Neural crest cell (in vitro differentiated cells): ENCODE measurements around the gene CTNNA3. TPM values are rescaled to one million over a fixed set of nuclear protein-coding genes. Genes with fewer than 3 reads are reported as not detected.
A peak's percentile ranks its signal among the peaks of the same experiment; 100 is the strongest.
"Not testable (repeated sequence)": the region's sequence is repeated elsewhere in the genome, so short reads cannot be mapped to it uniquely, and the experiment has no call there.

Experiments
- DNase-seq: peaks from one replicate; pipeline ENCODE4 v3.0.0; 2021; ENCODE audit warnings: low read depth, mixed read lengths, low spot score
- H3K27ac Mint-ChIP-seq: one replicate; pipeline ENCODE4 v1.8.0; 2021; ENCODE audit warnings: mild to moderate bottlenecking, mixed read lengths; ENCODE audit not compliant: unreplicated experiment
- H3K27me3 Mint-ChIP-seq: 2 replicates; pipeline ENCODE4 v1.8.0; 2021; ENCODE audit warnings: low read depth, mild to moderate bottlenecking, mixed read lengths
- H3K36me3 Mint-ChIP-seq: 2 replicates; pipeline ENCODE4 v1.8.0; 2021; ENCODE audit warnings: low read depth, mild to moderate bottlenecking, mixed read lengths
- H3K4me1 Mint-ChIP-seq: 2 replicates; pipeline ENCODE4 v1.8.0; 2021; ENCODE audit warnings: mixed read lengths
- H3K4me3 Mint-ChIP-seq: one replicate; pipeline ENCODE4 v1.8.0; 2021; ENCODE audit warnings: mild to moderate bottlenecking, mixed read lengths
- H3K9me3 Mint-ChIP-seq: 2 replicates; pipeline ENCODE4 v1.8.0; 2021; ENCODE audit warnings: mixed read lengths
- CTCF ChIP-seq: fragments of 200-600 bp; sonication (generic); conservative IDR thresholded peaks from 2 replicates; pipeline ENCODE4 v1.5.0; 2021; ENCODE audit warnings: antibody characterized with exemption, mild to moderate bottlenecking
- total RNA-seq: library from RNA; stranded (reverse); gene quantifications from 2 replicates; pipeline ENCODE4 v1.2.1, GENCODE V29; 2021

CTNNA3 gene
- total RNA-seq, 1 donor from 2014 or later: 4.7 TPM

GRCh38 chr10:67438605-67439304 lies 257.2 kb downstream of the CTNNA3 start:
- H3K9me3 Mint-ChIP-seq: peaks cover 20% of the 10 kb centered on the region
- TF ChIP-seq CTCF: no peak
- no peaks in the 10 kb centered on the region for H3K4me1 Mint-ChIP-seq

GRCh38 chr10:67433276-67433675 lies 262.7 kb downstream of the CTNNA3 start:
- Mint-ChIP-seq H3K36me3 (no peaks in the 10 kb centered on the region), H3K4me3 (no peak overlapping the region), H3K4me1 (no peaks in the 10 kb centered on the region), H3K9me3 (peaks cover 12% of the 10 kb centered on the region), H3K27ac (no peak overlapping the region), H3K27me3 (no peaks in the 10 kb centered on the region)
- no peak for DNase-seq
- TF ChIP-seq CTCF: no peak

More at GRCh38 chr10:67438605-67439304, 257.2 kb downstream of the CTNNA3 start:
- Mint-ChIP-seq H3K27ac (no peak overlapping the region), H3K36me3 (peaks cover 4% of the 10 kb centered on the region), H3K4me3 (no peak overlapping the region), H3K27me3 (no peaks in the 10 kb centered on the region)
- no peak for DNase-seq

GRCh38 chr10:67402620-67403019 lies 293.4 kb downstream of the CTNNA3 start:
- DNase-seq: no peak
- H3K36me3 Mint-ChIP-seq: peaks cover 8% of the 10 kb centered on the region
- peaks cover 6% of the 10 kb centered on the region for H3K9me3 Mint-ChIP-seq
- no peaks in the 10 kb centered on the region for H3K4me1 Mint-ChIP-seq
- H3K27ac Mint-ChIP-seq: no peak overlapping the region
- no peak overlapping the region for H3K4me3 Mint-ChIP-seq
- H3K27me3 Mint-ChIP-seq: no peaks in the 10 kb centered on the region
- no peak for TF ChIP-seq CTCF

- no peak overlapping the region for H3K27ac Mint-ChIP-seq
- no peaks in the 10 kb centered on the region for H3K27me3 Mint-ChIP-seq
- no peak for DNase-seq
- peaks cover 8% of the 10 kb centered on the region for H3K36me3 Mint-ChIP-seq
- no peak overlapping the region for H3K4me3 Mint-ChIP-seq
- H3K9me3 Mint-ChIP-seq: peaks cover 6% of the 10 kb centered on the region
- TF ChIP-seq CTCF: no peak
- no peaks in the 10 kb centered on the region for H3K4me1 Mint-ChIP-seq
Measured at GRCh38 chr10:67401711-67402110, 294.3 kb downstream of the CTNNA3 start.

- DNase-seq: peak; percentile 44
- H3K36me3 Mint-ChIP-seq, H3K27me3 Mint-ChIP-seq, H3K9me3 Mint-ChIP-seq: not testable (repeated sequence)
- Mint-ChIP-seq H3K27ac (peak overlapping the region; percentile 92), H3K4me1 (peaks cover 22% of the 10 kb centered on the region), H3K4me3 (peak overlapping the region; percentile 88)
Measured at GRCh38 chr10:67386841-67387533, 309.0 kb downstream of the CTNNA3 start.

- H3K36me3 Mint-ChIP-seq: no peaks in the 10 kb centered on the region
- DNase-seq: no peak
- peak overlapping the region; percentile 88 for H3K4me3 Mint-ChIP-seq
- H3K9me3 Mint-ChIP-seq: no peaks in the 10 kb centered on the region
- no peak overlapping the region for H3K27ac Mint-ChIP-seq
- H3K27me3 Mint-ChIP-seq: no peaks in the 10 kb centered on the region
- TF ChIP-seq CTCF: no peak
- H3K4me1 Mint-ChIP-seq: peaks cover 22% of the 10 kb centered on the region
Measured at GRCh38 chr10:67386260-67386659, 309.7 kb downstream of the CTNNA3 start.
